ENCODE results near the gene CBX4.

Gene CBX4

DNA sequence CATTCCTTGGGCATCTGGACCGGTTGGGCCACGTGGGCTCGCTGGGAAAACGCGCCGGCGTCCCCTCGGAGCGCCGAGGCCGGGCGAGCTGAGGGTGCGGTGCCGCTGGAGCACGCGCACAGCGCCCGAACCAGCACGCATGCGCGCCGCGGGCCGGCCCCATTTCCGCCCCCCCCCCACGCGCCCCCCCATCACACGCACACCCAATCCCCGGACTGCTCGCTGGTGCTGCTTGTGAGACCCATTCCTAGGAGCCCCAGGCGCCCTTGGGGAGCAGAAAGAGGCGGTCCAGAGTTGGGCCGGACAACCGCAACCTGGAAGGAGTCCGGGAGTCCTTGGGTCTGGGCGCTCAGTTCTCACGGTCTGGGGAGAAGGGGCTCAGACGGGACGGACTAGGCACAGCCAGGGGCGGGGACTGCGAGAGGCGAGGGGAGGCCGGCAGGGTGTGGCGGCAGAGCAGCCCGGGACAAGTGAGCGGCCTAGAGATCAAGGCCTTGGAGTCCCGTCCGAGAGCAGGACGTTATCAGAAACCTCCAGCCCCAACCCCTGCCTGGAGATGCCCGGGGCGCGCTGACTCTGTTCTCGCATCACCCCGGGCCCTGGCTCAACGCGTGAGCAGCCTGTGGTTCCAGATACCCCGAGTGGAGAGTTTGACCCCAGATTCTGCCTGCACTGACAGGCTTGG, 36.4 kb downstream of the CBX4 start:
- TF ChIP-seq, protein P1, sequence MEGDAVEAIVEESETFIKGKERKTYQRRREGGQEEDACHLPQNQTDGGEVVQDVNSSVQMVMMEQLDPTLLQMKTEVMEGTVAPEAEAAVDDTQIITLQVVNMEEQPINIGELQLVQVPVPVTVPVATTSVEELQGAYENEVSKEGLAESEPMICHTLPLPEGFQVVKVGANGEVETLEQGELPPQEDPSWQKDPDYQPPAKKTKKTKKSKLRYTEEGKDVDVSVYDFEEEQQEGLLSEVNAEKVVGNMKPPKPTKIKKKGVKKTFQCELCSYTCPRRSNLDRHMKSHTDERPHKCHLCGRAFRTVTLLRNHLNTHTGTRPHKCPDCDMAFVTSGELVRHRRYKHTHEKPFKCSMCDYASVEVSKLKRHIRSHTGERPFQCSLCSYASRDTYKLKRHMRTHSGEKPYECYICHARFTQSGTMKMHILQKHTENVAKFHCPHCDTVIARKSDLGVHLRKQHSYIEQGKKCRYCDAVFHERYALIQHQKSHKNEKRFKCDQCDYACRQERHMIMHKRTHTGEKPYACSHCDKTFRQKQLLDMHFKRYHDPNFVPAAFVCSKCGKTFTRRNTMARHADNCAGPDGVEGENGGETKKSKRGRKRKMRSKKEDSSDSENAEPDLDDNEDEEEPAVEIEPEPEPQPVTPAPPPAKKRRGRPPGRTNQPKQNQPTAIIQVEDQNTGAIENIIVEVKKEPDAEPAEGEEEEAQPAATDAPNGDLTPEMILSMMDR (IDR thresholded peaks at IDR 0.05; ENCODE audit: insufficient read depth, low read length, poor library complexity, severe bottlenecking) = no peak
- Histone ChIP-seq H3K36me3 (ENCODE audit: control insufficient read depth, insufficient read depth, low read length) (no peaks in the 10 kb centered on the region), H3K4me3 (replicated peaks; ENCODE audit: low read depth, low read length) (no peak overlapping the region), H3K27me3 (replicated peaks; ENCODE audit: control insufficient read depth, insufficient read depth, low read length) (peaks cover 14% of the 10 kb centered on the region)
- DNase-seq (ENCODE audit: extremely low read depth, insufficient read length) = no peak

GRCh38 chr17:79802039-79802735, 37.1 kb downstream of the CBX4 start:
- DNase-seq (ENCODE audit: extremely low read depth, insufficient read length) = no peak
- Histone ChIP-seq H3K4me3 (replicated peaks; ENCODE audit: low read depth, low read length) (no peak overlapping the region), H3K36me3 (ENCODE audit: control insufficient read depth, insufficient read depth, low read length) (no peaks in the 10 kb centered on the region), H3K27me3 (replicated peaks; ENCODE audit: control insufficient read depth, insufficient read depth, low read length) (peaks cover 14% of the 10 kb centered on the region)
- TF ChIP-seq, protein P1 (IDR thresholded peaks at IDR 0.05; ENCODE audit: insufficient read depth, low read length, poor library complexity, severe bottlenecking) = no peak

DNA sequence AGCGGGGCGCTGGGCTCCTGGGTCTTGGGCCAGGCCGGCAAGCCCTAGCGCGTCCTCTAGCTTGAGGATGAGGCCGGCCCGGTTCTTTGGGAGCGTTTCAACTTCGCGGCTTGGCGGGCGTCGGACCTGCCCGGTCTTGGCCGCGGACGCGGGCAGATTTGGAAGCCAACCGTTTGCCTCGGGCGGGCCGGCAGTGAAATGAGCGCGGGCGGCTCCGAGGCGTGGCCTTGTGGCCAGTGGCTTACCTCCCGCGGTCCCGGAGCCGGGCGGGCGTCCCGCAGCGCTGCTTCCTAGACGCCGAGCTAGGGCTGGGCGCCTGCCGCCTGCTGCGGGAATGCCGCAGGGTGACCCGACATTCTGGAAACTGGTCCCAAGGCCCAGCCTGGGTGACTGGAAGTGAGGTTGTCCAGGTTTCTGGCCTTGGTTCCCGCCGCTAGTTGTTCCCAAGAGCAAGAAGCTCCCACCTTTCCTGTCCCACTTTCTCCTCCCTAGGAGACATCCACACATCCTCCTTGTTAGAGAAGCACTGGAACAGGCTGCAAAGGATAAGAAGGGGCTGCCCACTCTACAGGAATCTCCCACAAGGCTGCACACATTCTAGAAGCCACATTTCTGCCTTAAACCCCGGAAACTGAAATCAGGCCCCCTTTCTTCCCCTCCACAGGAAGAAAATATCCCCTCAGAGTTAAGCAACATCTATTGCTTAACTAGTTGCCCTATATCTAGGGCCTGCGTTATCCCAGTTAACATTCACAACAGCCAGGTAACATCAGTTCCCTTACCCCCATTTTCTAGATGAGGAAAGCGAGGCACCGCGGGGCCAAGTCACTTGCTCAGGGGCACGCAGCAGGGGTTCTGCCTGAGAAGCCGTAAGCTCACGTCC, 37.8 kb downstream of the CBX4 start:
- no peak for DNase-seq (ENCODE audit: extremely low read depth, insufficient read length)
- Histone ChIP-seq H3K27me3 (replicated peaks; ENCODE audit: control insufficient read depth, insufficient read depth, low read length) (peaks cover 12% of the 10 kb centered on the region), H3K36me3 (ENCODE audit: control insufficient read depth, insufficient read depth, low read length) (no peaks in the 10 kb centered on the region), H3K4me3 (replicated peaks; ENCODE audit: low read depth, low read length) (no peak overlapping the region)
- TF ChIP-seq, protein P1 (IDR thresholded peaks at IDR 0.05; ENCODE audit: insufficient read depth, low read length, poor library complexity, severe bottlenecking) = no peak

- TF ChIP-seq, protein P1 (IDR thresholded peaks at IDR 0.05; ENCODE audit: insufficient read depth, low read length, poor library complexity, severe bottlenecking) = no peak
- Histone ChIP-seq H3K27me3 (replicated peaks; ENCODE audit: control insufficient read depth, insufficient read depth, low read length) (peaks cover 8% of the 10 kb centered on the region), H3K4me3 (replicated peaks; ENCODE audit: low read depth, low read length) (peak overlapping the region; percentile 32), H3K36me3 (ENCODE audit: control insufficient read depth, insufficient read depth, low read length) (no peaks in the 10 kb centered on the region)
- DNase-seq (ENCODE audit: extremely low read depth, insufficient read length) = peak; percentile 71
Measured at GRCh38 chr17:79800325-79801155, 38.7 kb downstream of the CBX4 start.
